Mucosa of descending colon (tissue), 3 donors: Measurements from ENCODE around the gene MC2R. TPM values are rescaled to one million over a fixed set of nuclear protein-coding genes. Genes with fewer than 3 reads are reported as not detected.

Source experiments
- ATAC-seq: fragments of 200-7000 bp; cut with Tn5 transposase; one replicate; pipeline ENCODE4 v1.9.1; 2020; ENCODE audit warnings: mild to moderate bottlenecking, moderate library complexity
- DNase-seq, 3 donors: peaks; one replicate each; pipeline ENCODE4 v3.0.0-alpha.2; 2020
- H3K36me3 ChIP-seq: fragments of 200-600 bp; one replicate; pipeline ENCODE4 v1.8.0; 2021; ENCODE audit warnings: low read depth, mild to moderate bottlenecking
- H3K4me1 ChIP-seq: fragments of 200-600 bp; one replicate; pipeline ENCODE4 v1.8.0; 2021; ENCODE audit warnings: low read depth, mild to moderate bottlenecking
- H3K4me3 ChIP-seq: fragments of 200-600 bp; one replicate; pipeline ENCODE4 v1.8.0; 2021; ENCODE audit warnings: mild to moderate bottlenecking
- H3K9me3 ChIP-seq: fragments of 200-600 bp; one replicate; pipeline ENCODE4 v1.8.0; 2021; ENCODE audit warnings: mild to moderate bottlenecking
- CTCF ChIP-seq: fragments of 200-600 bp; IDR thresholded peaks from one replicate; pipeline ENCODE4 v1.8.0; 2022; ENCODE audit warnings: antibody characterized with exemption, mild to moderate bottlenecking
- intact Hi-C, 2 donors: fragments of 100-400 bp; cut with DNase I in 1 of 2; cut with micrococcal nuclease in 1 of 2; formaldehyde crosslinking; loops; one replicate each; pipeline versions ENCODE4 v1.11.0 to v1.11.1; 2022; cut with DNase I, micrococcal nuclease
- total RNA-seq, 3 donors: library from RNA; stranded (reverse); fragmentation: NEBNext Ultra II Directional in 2 of 3; extraction: Animal tissue kit (Norgen Biotek cat#: 25700) in 2 of 3; gene quantifications; one replicate each; pipeline versions ENCODE4 v1.2.1 to v1.2.4, GENCODE V29; 2021 to 2023
- donor health status: DM: no; HTN: no; CAD: no; lungs with moderate emphysema.
- donor health status: DM: no; HTN: no; CAD: no.
- donor health status: DM: no; HTN: yes; CAD: no.

The MC2R gene
- total RNA-seq, 3 donors from 2014 or later = not detected

DNA sequence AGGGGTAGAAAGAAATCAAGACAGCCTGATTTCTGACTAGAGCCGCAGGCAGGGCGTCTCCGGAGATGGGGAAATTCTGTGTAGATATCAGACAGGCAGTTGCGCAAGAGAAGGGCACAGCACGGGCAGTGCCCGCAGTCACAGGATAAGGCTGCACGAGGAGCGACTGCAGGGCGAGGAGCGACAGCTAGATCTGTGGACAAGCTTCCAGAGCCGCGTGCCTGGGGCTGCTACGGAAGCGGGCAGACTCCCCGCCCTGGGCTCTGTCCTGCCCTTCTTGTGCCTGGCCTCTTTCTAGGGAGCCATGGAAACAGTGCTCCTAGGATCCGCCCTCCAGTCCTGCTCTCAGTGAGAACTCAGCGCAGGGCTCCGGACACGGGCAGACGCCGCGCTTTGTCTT is 78.8 kb downstream of the MC2R start:
- no peak for ATAC-seq
- H3K36me3 ChIP-seq = no peaks in the 10 kb centered on the region
- no peaks in the 10 kb centered on the region for H3K9me3 ChIP-seq
- TF ChIP-seq CTCF = no peak
- intact Hi-C loops = no loop called here
- no peak for DNase-seq
- H3K4me3 ChIP-seq = no peak overlapping the region
- no peaks in the 10 kb centered on the region for H3K4me1 ChIP-seq

GRCh38 chr18:13835202-13835601 is 80.1 kb downstream of the MC2R start:
- Histone ChIP-seq H3K9me3 (no peaks in the 10 kb centered on the region), H3K4me3 (no peak overlapping the region), H3K36me3 (no peaks in the 10 kb centered on the region), H3K4me1 (no peaks in the 10 kb centered on the region)
- no peak for DNase-seq
- no peak for ATAC-seq
- intact Hi-C loops = no loop called here
- no peak for TF ChIP-seq CTCF

DNA sequence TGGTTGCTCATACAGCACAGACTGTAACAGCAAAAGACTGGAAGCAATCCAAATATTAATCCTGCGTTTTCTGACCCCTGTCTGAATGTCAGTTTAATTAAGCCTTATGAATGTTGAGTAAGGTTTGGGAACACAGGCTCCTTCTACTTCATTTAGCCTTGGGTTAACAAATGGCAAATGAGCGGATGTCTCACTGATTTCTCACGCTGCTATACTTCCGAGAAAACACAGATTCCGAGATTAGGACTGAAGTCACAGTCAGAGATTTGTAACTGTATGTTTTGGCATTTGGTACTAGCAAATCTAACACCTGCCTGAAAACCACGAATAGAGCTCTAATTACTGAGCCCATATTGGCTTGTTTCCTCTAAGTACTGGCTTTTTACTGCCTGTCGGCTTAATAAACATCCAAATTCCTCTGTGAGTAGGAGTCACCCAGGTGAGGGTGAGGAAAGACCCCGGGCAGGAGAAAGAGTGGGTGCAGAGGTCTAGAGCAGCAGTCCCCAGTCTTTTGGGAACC is 80.8 kb downstream of the MC2R start:
- Histone ChIP-seq H3K4me1 (no peaks in the 10 kb centered on the region), H3K9me3 (no peaks in the 10 kb centered on the region), H3K36me3 (no peaks in the 10 kb centered on the region), H3K4me3 (no peak overlapping the region)
- intact Hi-C loops = no loop called here
- no peak for TF ChIP-seq CTCF
- ATAC-seq (no peak), DNase-seq (no peak)

Other genes with a start within 250 kb of the MC2R start
- 10 to 100 TPM; 14.4 to 17.5 (median 16.2) TPM for gene FAM210A, start 189.0 kb downstream of the MC2R start, total RNA-seq
- gene RNMT, start 188.9 kb downstream of the MC2R start, total RNA-seq = 10 to 100 TPM; 13.7 to 25.8 (median 19.4) TPM
- not detected for gene MC5R, start 91.4 kb downstream of the MC2R start, total RNA-seq
- 10 to 100 TPM in 1 of 3 donors, 1 to 10 TPM in 2; 7.3 to 12.8 (median 7.4) TPM for gene ZNF519, start 216.9 kb upstream of the MC2R start, total RNA-seq